ENCODE measurements around the gene CCL21. TPM values are rescaled to one million over a fixed set of nuclear protein-coding genes. Genes with fewer than 3 reads are reported as not detected.
"Not testable (repeated sequence)": the region's sequence is repeated elsewhere in the genome, so short reads cannot be mapped to it uniquely, and the experiment has no call there.

Gene CCL21, protein sequence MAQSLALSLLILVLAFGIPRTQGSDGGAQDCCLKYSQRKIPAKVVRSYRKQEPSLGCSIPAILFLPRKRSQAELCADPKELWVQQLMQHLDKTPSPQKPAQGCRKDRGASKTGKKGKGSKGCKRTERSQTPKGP
- not detected in 2 replicates for polyA plus RNA-seq (2011; rRNA removed)
- not detected in 2 replicates for polyA minus RNA-seq (2011; rRNA and poly(A)+ RNA removed)

DNA sequence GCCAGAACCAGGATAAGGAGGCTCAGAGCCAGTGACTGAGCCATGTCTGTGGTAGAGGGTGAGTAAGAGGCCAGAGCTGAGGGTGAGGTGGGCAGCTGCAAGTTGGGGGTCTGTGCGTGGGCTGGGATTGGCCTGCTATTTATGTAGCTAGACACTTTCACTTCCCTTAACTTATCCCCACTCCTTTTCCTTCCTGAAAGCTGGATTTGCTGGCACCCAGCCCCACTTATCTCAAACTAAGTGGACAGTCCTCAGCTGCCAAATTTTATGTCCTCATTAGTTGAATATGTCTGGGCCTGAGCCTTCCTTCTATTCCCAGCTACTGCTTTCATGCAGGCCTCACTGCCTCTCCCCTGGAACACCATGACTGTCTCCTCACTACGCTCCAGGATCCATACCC, at the start of gene CCL21:
Gene CCL21, minus strand, starts transcription at position 114 of the 400 bp plus-strand sequence. Its CDS starts 70 bp downstream, at position 44.
- TF ChIP-seq, protein P1, sequence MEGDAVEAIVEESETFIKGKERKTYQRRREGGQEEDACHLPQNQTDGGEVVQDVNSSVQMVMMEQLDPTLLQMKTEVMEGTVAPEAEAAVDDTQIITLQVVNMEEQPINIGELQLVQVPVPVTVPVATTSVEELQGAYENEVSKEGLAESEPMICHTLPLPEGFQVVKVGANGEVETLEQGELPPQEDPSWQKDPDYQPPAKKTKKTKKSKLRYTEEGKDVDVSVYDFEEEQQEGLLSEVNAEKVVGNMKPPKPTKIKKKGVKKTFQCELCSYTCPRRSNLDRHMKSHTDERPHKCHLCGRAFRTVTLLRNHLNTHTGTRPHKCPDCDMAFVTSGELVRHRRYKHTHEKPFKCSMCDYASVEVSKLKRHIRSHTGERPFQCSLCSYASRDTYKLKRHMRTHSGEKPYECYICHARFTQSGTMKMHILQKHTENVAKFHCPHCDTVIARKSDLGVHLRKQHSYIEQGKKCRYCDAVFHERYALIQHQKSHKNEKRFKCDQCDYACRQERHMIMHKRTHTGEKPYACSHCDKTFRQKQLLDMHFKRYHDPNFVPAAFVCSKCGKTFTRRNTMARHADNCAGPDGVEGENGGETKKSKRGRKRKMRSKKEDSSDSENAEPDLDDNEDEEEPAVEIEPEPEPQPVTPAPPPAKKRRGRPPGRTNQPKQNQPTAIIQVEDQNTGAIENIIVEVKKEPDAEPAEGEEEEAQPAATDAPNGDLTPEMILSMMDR (IDR thresholded peaks at IDR 0.05; ENCODE audit: insufficient read depth, low read depth, low read length) = no peak
- no peak within 1 kb of the TSS for H3K4me3 ChIP-seq (ENCODE audit: low read depth, low read length)
- POLR2A ChIA-PET = no interaction called here
- H3K36me3 ChIP-seq (ENCODE audit: control insufficient read depth, insufficient read depth, low read length) = no peaks in the 10 kb centered on the region
- H3K27me3 ChIP-seq (ENCODE audit: control insufficient read depth, insufficient read depth, low read length) = peaks cover 5% of the 10 kb centered on the region; the same call in 1 of the 2 replicates
- no peak for DNase-seq (ENCODE audit: low read depth)
- CTCF ChIA-PET = interaction anchor here (1.0 to 1.4 kb wide), 2 partner anchors 8 to 190 kb away, joined by 3 to 6 read pairs; no protein-coding TSS in a partner anchor

DNA sequence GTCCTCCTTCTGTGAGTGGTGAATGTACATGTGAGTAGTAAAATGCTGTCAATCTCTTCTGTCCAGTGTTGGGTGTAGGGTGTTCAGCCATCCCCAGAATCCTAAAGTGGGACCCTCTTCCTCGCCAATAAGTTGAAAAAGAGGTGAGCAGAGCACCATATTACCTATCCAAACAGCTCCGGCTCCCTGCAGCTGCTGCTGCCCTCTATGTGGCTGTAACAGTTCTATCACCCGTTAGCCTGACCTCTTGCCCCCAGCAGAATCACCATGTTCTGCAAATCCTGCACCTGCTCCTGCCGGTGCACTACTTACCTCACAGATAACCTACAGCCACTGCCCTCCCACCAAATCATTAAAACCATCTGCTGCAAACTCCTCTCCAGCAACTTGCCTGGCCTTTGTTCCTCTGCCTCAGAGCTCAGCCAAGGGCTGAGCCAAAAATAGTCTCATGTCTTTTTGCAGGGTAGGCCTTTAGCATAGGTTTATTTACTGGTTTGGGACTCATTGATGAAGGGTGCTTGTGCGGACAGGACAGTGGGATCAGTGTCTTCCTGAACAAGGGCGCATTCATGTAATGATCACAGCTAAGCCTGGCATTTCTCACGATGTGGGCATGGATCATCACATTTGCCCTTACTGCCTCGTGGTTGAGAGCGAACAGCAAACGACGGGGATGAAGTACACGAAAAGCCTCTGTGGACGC, 49.6 kb upstream of the CCL21 start:
- ChIA-PET CTCF (interaction anchor here (0.6 to 1.6 kb wide), 5 partner anchors 8 to 719 kb away, joined by 3 to 8 read pairs (median 4); no protein-coding TSS in a partner anchor), POLR2A (no interaction called here)
- no peak for DNase-seq (ENCODE audit: low read depth)
- TF ChIP-seq, protein P1 (IDR thresholded peaks at IDR 0.05; ENCODE audit: insufficient read depth, low read depth, low read length) = no peak
- Histone ChIP-seq H3K36me3 (ENCODE audit: control insufficient read depth, insufficient read depth, low read length) (no peaks in the 10 kb centered on the region), H3K27me3 (ENCODE audit: control insufficient read depth, insufficient read depth, low read length) (0 out of 2 replicates have a peak, but pooled peaks cover 2% of the 10 kb centered on the region), H3K4me3 (ENCODE audit: low read depth, low read length) (no peak overlapping the region)

DNA sequence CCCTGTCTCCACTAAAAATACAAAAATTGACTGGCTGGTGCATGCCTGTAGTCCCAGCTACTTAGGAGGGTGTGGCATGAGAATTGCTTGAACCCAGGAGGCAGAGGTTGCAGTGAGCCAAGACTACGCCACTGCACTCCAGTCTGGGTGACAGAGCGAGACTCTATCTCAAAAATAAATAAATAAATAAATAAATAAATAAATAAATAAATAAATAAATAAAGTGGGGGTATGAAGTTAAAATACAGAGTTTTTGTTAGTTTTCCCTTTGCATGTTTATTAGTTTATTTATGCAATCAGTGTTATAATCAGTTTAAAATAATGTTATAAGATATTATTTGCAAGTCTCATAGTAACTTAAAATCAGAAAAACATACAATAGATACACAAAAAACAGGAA, 40.4 kb upstream of the CCL21 start:
- H3K36me3 ChIP-seq (ENCODE audit: control insufficient read depth, insufficient read depth, low read length); DNase-seq (ENCODE audit: low read depth); H3K27me3 ChIP-seq (ENCODE audit: control insufficient read depth, insufficient read depth, low read length); CTCF ChIA-PET; POLR2A ChIA-PET; H3K4me3 ChIP-seq (ENCODE audit: low read depth, low read length): not testable (repeated sequence)

DNA sequence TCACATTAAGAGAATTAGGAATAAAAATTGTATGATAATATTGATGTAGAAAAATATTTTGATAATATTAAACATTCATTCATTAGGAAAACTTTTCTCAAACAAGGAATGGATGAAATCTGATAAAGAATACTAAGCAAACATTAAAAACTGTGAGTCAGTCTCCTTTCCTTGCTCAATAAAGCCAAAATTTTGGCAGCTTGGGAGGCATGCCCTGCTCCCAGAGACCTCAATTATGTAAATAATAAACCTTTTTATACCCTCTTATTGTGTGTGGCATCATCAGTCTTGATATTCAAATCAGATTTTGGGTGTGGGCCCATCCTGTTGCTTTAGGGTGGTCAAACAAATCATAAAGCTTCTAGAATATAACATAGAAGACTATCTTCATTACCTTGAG, 36.6 kb upstream of the CCL21 start:
- peaks cover 1% of the 10 kb centered on the region; the same call in 1 of the 2 replicates for H3K27me3 ChIP-seq (ENCODE audit: control insufficient read depth, insufficient read depth, low read length)
- POLR2A ChIA-PET = no interaction called here
- DNase-seq (ENCODE audit: low read depth) = no peak
- CTCF ChIA-PET = interaction anchor here (2.3 kb wide), 1 partner anchor 14 kb away, joined by 8 read pairs; no protein-coding TSS in a partner anchor
- H3K4me3 ChIP-seq (ENCODE audit: low read depth, low read length) = no peak overlapping the region
- TF ChIP-seq, protein P1 (IDR thresholded peaks at IDR 0.05; ENCODE audit: insufficient read depth, low read depth, low read length) = no peak
- no peaks in the 10 kb centered on the region for H3K36me3 ChIP-seq (ENCODE audit: control insufficient read depth, insufficient read depth, low read length)

DNA sequence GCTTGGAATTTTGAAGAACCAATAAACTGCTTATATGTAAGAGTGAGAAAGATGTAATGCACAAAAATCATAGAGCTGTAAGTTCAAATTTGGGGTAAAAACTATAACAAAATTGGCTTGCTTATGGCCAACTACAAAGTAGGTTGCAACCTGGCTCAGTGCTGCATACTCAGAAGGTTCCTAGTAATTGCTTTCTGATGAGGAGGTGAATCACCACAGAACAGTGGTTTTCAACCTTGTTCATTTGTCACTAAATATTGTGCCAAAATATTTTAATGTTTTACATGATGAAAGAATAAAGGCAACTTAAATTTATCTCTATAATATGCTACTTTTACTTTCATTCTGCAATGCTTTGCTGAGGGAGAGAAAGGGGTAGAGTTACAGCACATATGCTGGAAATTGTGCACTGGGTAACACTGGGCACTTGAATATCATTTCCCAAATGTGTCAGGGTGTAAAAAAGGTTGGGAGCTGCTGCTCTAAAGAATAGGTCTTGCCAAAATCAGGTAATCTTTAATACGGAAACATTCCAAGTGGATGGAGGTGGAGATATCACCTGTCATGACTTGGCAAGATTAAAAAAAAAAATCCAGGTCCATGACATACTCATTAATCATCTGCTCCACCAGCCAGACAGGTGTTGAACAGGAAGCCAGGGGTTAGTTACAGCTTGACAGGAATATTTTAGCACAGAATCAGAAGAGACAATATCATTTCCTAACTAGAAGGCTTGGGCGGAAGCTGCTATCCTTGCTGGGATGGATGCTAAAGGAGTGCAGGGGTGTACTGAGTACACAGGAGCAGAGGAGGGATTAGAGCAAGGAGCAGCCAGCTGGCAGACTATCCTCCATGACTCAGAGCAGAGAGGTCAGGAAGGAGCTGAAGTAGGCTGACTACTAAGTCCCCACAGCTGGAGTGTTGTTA, 34.6 kb upstream of the CCL21 start:
- TF ChIP-seq, protein P1 (IDR thresholded peaks at IDR 0.05; ENCODE audit: insufficient read depth, low read depth, low read length) = no peak
- peaks cover 1% of the 10 kb centered on the region; the same call in 1 of the 2 replicates for H3K27me3 ChIP-seq (ENCODE audit: control insufficient read depth, insufficient read depth, low read length)
- no peak for DNase-seq (ENCODE audit: low read depth)
- no peaks in the 10 kb centered on the region for H3K36me3 ChIP-seq (ENCODE audit: control insufficient read depth, insufficient read depth, low read length)
- ChIA-PET CTCF (interaction anchor here (1.1 to 1.8 kb wide), 2 partner anchors 15 to 30 kb away, joined by 3 to 5 read pairs; no protein-coding TSS in a partner anchor), POLR2A (interaction anchor here (0.8 kb wide), 1 partner anchor 9 kb away, joined by 4 read pairs; no protein-coding TSS in a partner anchor)
- no peak overlapping the region for H3K4me3 ChIP-seq (ENCODE audit: low read depth, low read length)

Data from BJ (cell line).